Hepatocyte (in vitro differentiated cells): ENCODE results near the gene PTPRD.

Experiments used
- CTCF ChIP-seq: fragments of 200-600 bp; sonication (generic); IDR thresholded peaks from 2 replicates; pipeline ENCODE4 v1.5.1; 2016; ENCODE audit warnings: antibody characterized with exemption, mild to moderate bottlenecking; ENCODE audit not compliant: poor library complexity
- EZH2phosphoT487 ChIP-seq: fragments of 200-600 bp; sonication (generic); IDR thresholded peaks from one replicate; pipeline ENCODE4 v1.6.1; 2018; ENCODE audit warnings: antibody characterized with exemption, mild to moderate bottlenecking, low read depth, moderate library complexity; ENCODE audit not compliant: unreplicated experiment, severe bottlenecking

GRCh38 chr9:8401961-8402705, 2210.7 kb downstream of the PTPRD start:
- no peak for TF ChIP-seq CTCF
- no peak for TF ChIP-seq EZH2phosphoT487
